Right lobe of liver (tissue), 6 donors: ENCODE measurements around the gene CDC25A. TPM values are rescaled to one million over a fixed set of nuclear protein-coding genes. Genes with fewer than 3 reads are reported as not detected.

Source experiments
- ATAC-seq, 4 donors: fragments of 200-7000 bp; cut with Tn5 transposase; one replicate each; pipeline ENCODE4 v1.9.1; 2020; ENCODE audit warnings: mild to moderate bottlenecking in 4 of 4, moderate library complexity in 4 of 4
- DNase-seq, 3 donors: peaks; one replicate each; pipeline ENCODE4 v3.0.0-alpha.2; 2020
- H3K27ac ChIP-seq, 3 donors: fragments of 200-600 bp; one replicate each; pipeline ENCODE4 v1.8.0; 2022
- H3K27me3 ChIP-seq, 2 donors: fragments of 200-600 bp; one replicate each; pipeline ENCODE4 v1.8.0; 2022
- H3K36me3 ChIP-seq, 4 donors: fragments of 200-600 bp; sonication (generic) in 1 of 4; one replicate each; pipeline versions ENCODE4 v1.5.1 to v1.8.0; 2017 to 2022; ENCODE audit warnings: control low read depth in 1 of 4
- H3K4me1 ChIP-seq, 4 donors: fragments of 200-600 bp; sonication (generic) in 1 of 4; one replicate each; pipeline versions ENCODE4 v1.5.1 to v1.8.0; 2017 to 2022; ENCODE audit warnings: control low read depth in 1 of 4
- H3K4me3 ChIP-seq, 3 donors: fragments of 200-600 bp; one replicate each; pipeline ENCODE4 v1.8.0; 2022
- H3K9me3 ChIP-seq, 4 donors: fragments of 200-600 bp; sonication (generic) in 1 of 4; one replicate each; pipeline versions ENCODE4 v1.5.1 to v1.8.0; 2017 to 2022; ENCODE audit warnings: control low read depth in 1 of 4
- POLR2A ChIP-seq: fragments of 450-650 bp; IDR thresholded peaks from one replicate; pipeline ENCODE4 v1.6.1; 2017; ENCODE audit warnings: antibody characterized with exemption, mild to moderate bottlenecking
- WGBS: methylation state at CpG from one replicate; pipeline ENCODE4 v1.1.6; 2018; ENCODE audit warnings: low coverage, low lambda C conversion rate; ENCODE audit not compliant: insufficient coverage; ENCODE audit errors: missing lambda C conversion rate; 5-methylcytosine and 5-hydroxymethylcytosine counted together
- intact Hi-C, 2 donors: fragments of 100-400 bp; cut with DNase I; formaldehyde crosslinking; loops; one replicate each; pipeline versions ENCODE4 v1.11.2 to v1.14.1; 2022
- total RNA-seq, 6 experiments: library from RNA; depleted of rRNA in 2 of 6; stranded (reverse); fragments of >200 nt in 2 of 6; fragmentation: NEBNext Ultra II Directional in 3 of 6; extraction: Animal tissue kit (Norgen Biotek cat#: 25700) in 3 of 6; gene quantifications; one replicate each; pipeline versions ENCODE4 v1.1.0 to v1.2.4, GENCODE V29; 2016 to 2023
- TF ChIP-seq, protein P1 (sequence below), 4 donors: fragments of 200-600 bp in 3 of 4; fragments of 450-650 bp in 1 of 4; IDR thresholded peaks; one replicate each; pipeline versions ENCODE4 v1.5.1 to v1.8.0; 2016 to 2022; ENCODE audit warnings: antibody characterized with exemption in 4 of 4, mild to moderate bottlenecking in 2 of 4
- donor health status: DM: no; HTN: yes; CAD: no.
- donor health status: DM: no; HTN: no; CAD: no.
- donor health status: DM: no; HTN: no; CAD: no.
- donor health status: DM: no; HTN: yes; CAD: no.
- donor health status: DM: no; HTN: yes; CAD: no.

The CDC25A gene
- total RNA-seq, 6 experiments from 2014 or later: 0.27 to 8.8 (median 0.56) TPM

DNA sequence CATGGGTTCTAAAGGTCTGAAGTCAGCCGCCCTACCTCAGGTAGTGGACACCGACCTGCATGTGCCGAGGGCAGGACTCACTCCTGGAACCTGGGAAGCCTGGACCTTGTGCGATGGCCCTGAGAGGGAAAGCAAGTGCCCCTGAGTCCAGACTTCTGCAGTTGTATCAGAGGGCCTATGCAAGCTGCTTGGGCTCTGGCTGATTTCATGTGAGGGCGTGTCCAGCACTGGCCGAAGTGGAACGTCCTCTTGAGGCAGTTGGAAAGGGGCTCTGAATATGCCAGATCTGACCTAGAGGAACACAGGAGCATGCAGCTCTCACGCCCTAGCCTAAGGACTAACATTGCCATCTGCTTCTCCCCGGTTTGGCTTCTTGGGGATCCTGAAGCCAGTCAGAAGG lies 32.5 kb upstream of the CDC25A start:
- H3K36me3 ChIP-seq: no peaks in the 10 kb centered on the region
- WGBS: 70% methylated on average over 2 of the region's 9 CpGs
- no peak for DNase-seq

DNA sequence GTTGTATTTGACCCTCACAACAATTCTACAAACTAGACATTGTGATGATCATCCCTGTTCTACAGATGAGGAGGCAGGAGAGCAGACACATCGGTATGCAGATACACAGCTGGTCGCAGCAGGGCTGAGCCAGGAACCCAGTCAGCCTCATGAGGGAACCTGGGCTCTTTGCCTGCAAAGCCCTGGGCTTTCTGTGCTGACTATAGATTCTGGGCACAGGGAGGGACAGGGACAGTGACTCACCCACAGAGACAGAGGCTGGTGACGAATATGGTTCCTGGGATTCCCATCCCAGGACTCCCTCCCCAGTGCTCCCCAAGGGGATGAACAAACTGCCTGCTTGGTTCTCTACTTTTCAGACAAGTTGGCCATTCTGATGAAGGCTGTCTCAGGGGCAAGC lies 31.3 kb upstream of the CDC25A start:
- no peaks in the 10 kb centered on the region for H3K36me3 ChIP-seq
- no peak for ATAC-seq
- H3K9me3 ChIP-seq: no peaks in the 10 kb centered on the region
- no peak for DNase-seq
- no peak overlapping the region for H3K27ac ChIP-seq
- H3K27me3 ChIP-seq: no peaks in the 10 kb centered on the region
- TF ChIP-seq POLR2A: no peak
- TF ChIP-seq, protein P1, sequence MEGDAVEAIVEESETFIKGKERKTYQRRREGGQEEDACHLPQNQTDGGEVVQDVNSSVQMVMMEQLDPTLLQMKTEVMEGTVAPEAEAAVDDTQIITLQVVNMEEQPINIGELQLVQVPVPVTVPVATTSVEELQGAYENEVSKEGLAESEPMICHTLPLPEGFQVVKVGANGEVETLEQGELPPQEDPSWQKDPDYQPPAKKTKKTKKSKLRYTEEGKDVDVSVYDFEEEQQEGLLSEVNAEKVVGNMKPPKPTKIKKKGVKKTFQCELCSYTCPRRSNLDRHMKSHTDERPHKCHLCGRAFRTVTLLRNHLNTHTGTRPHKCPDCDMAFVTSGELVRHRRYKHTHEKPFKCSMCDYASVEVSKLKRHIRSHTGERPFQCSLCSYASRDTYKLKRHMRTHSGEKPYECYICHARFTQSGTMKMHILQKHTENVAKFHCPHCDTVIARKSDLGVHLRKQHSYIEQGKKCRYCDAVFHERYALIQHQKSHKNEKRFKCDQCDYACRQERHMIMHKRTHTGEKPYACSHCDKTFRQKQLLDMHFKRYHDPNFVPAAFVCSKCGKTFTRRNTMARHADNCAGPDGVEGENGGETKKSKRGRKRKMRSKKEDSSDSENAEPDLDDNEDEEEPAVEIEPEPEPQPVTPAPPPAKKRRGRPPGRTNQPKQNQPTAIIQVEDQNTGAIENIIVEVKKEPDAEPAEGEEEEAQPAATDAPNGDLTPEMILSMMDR (IDR thresholded peaks at IDR 0.05): no peak
- no peaks in the 10 kb centered on the region for H3K4me1 ChIP-seq
- no peak overlapping the region for H3K4me3 ChIP-seq
- 83% methylated on average over 2 of the region's 3 CpGs for WGBS
- intact Hi-C loops: no loop called here

More for the DNA sequence above, 32.5 kb upstream of the CDC25A start:
- H3K27ac ChIP-seq: no peak overlapping the region
- intact Hi-C loops: no loop called here
- no peaks in the 10 kb centered on the region for H3K9me3 ChIP-seq
- H3K4me1 ChIP-seq: no peaks in the 10 kb centered on the region
- H3K27me3 ChIP-seq: no peaks in the 10 kb centered on the region
- no peak for ATAC-seq
- TF ChIP-seq POLR2A: no peak
- TF ChIP-seq, protein P1 (IDR thresholded peaks at IDR 0.05): no peak
- no peak overlapping the region for H3K4me3 ChIP-seq

DNA sequence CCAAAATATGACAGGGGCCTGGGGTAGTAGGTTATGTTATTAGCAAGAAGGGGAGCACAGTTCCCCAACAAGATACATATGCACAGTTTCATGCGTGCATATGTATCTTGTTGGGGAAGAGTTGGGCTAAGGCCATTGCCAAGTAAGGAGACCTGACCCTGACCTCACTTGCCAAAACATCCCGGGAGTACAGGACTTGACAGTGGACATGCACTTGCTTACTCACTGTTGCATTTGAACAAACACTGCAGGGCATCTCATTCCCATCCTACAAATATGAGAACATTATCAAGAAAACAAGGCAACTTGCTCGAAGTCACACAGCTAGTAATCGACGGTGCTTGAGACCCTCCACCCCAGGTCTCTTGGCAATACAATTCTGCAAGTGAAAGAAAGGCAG lies 30.3 kb upstream of the CDC25A start:
- no peak for DNase-seq
- Histone ChIP-seq H3K4me3 (no peak overlapping the region), H3K27ac (no peak overlapping the region), H3K36me3 (no peaks in the 10 kb centered on the region), H3K27me3 (no peaks in the 10 kb centered on the region), H3K9me3 (no peaks in the 10 kb centered on the region), H3K4me1 (no peaks in the 10 kb centered on the region)
- no peak for TF ChIP-seq POLR2A
- intact Hi-C loops: no loop called here
- 89% methylated on average over 5 of the region's 5 CpGs for WGBS
- no peak for ATAC-seq

DNA sequence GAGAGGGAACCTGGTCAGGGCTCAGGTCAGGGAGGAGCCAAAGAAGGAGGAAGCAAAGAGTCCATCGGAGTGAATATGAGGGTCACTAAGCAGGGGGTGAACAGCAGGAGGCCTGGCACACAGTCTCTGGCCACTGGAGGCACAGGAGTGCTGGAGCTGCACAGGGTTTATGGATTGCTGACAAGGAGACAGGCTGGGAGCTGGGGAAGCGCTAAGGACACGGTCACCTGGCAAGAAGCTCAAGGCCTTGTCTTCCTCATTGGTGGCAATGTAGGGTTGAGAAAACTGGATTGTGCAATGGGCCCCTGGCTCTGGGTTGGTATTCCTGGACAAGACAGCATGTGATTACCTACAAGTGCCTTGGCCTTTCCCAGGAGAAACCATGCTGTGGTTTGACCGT lies 29.2 kb upstream of the CDC25A start:
- 60% methylated on average over 1 of the region's 4 CpGs for WGBS
- DNase-seq (no peak), ATAC-seq (peak in 1 of 4 donors; percentile 16)
- H3K4me1 ChIP-seq: no peaks in the 10 kb centered on the region
- intact Hi-C loops: no loop called here
- TF ChIP-seq POLR2A: no peak
- TF ChIP-seq, protein P1 (IDR thresholded peaks at IDR 0.05): no peak
- H3K27ac ChIP-seq: no peak overlapping the region
- no peaks in the 10 kb centered on the region for H3K27me3 ChIP-seq
- no peaks in the 10 kb centered on the region for H3K9me3 ChIP-seq
- no peaks in the 10 kb centered on the region for H3K36me3 ChIP-seq
- H3K4me3 ChIP-seq: no peak overlapping the region

DNA sequence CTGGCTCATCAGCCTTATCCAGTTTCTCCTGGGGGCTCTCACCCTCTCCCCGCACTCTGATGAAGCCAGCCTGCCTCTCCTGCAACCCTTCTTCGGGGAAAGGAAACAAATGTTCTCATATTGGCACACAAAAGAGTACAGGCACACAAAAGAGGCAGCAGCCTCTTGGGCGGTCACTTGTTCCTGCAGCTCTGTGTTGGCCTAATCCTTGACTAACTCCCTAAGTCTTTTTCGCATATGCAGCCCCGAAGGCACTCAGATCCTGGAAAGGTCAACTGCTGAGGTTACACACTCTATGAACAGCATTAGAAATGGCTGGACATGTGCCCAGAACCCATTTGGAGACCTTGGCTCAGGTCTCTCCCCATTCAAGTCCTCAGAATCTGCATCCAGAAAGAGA lies 27.7 kb upstream of the CDC25A start:
- Histone ChIP-seq H3K9me3 (no peaks in the 10 kb centered on the region), H3K4me3 (no peak overlapping the region), H3K27me3 (no peaks in the 10 kb centered on the region), H3K27ac (no peak overlapping the region), H3K36me3 (no peaks in the 10 kb centered on the region), H3K4me1 (no peaks in the 10 kb centered on the region)
- intact Hi-C loops: no loop called here
- ATAC-seq (peak in 1 of 4 donors; percentile 15), DNase-seq (no peak)
- TF ChIP-seq, protein P1 (IDR thresholded peaks at IDR 0.05): no peak
- no peak for TF ChIP-seq POLR2A
- 75% methylated on average over 5 of the region's 5 CpGs for WGBS
